IMR-90 (cell line): ENCODE measurements around the gene ZNF407. TPM values are rescaled to one million over a fixed set of nuclear protein-coding genes. Genes with fewer than 3 reads are reported as not detected.

Experiments
- ATAC-seq: fragments of 200-7000 bp; cut with Tn5 transposase; 2 replicates; pipeline ENCODE4 v1.9.1; 2020; ENCODE audit warnings: low read depth, mild to moderate bottlenecking, moderate library complexity
- BruUV-seq: library from RNA; stranded (reverse); fragments of 400-500 nt; replicated peaks from 2 replicates; lab custom pipeline; 2021; lab: Mats Ljungman, UMichigan
- CTCF ChIA-PET: fragments of 300-600 bp; formaldehyde crosslinking; extraction: SDS; loops from one replicate; lab custom pipeline; 2021; ENCODE audit warnings: antibody characterized with exemption; lab: Yijun Ruan, JAX
- POLR2A ChIA-PET: fragments of 300-600 bp; sonication (Branson Sonifier 250); formaldehyde crosslinking; loops from one replicate; lab custom pipeline; 2022; ENCODE audit warnings: antibody characterized with exemption; ENCODE audit not compliant: unreplicated experiment; lab: Charles Lee
- DNase-seq: peaks from one replicate; pipeline ENCODE4 v3.0.0; 2013
- H2AFZ ChIP-seq: replicated peaks from 2 replicates; pipeline ENCODE3; 2013; ENCODE audit warnings: low read length, mild to moderate bottlenecking; ENCODE audit not compliant: poor library complexity
- H2AK5ac ChIP-seq: 2 replicates; pipeline ENCODE4 v1.6.1; 2013; ENCODE audit warnings: low read depth, low read length, inconsistent platforms
- H2AK9ac ChIP-seq: replicated peaks from 2 replicates; pipeline ENCODE3; 2013; ENCODE audit warnings: mild to moderate bottlenecking, low read depth, low read length, moderate library complexity; ENCODE audit not compliant: poor library complexity
- H2BK120ac ChIP-seq: 2 replicates; pipeline ENCODE4 v1.6.1; 2013; ENCODE audit warnings: low read depth, low read length, inconsistent platforms
- H2BK15ac ChIP-seq: 3 replicates; pipeline ENCODE4 v1.6.1; 2013; ENCODE audit warnings: low read depth, low read length, inconsistent platforms
- H2BK20ac ChIP-seq: 2 replicates; pipeline ENCODE4 v1.6.1; 2013; ENCODE audit warnings: low read depth, mild to moderate bottlenecking, inconsistent platforms, low read length, moderate library complexity
- H2BK5ac ChIP-seq: 2 replicates; pipeline ENCODE4 v1.6.1; 2013; ENCODE audit warnings: mild to moderate bottlenecking, low read depth, low read length, inconsistent platforms; ENCODE audit not compliant: poor library complexity, severe bottlenecking
- H3K14ac ChIP-seq: replicated peaks from 2 replicates; pipeline ENCODE4 v1.6.1; 2013; ENCODE audit warnings: low read depth, low read length, inconsistent platforms
- H3K18ac ChIP-seq: 2 replicates; pipeline ENCODE4 v1.6.1; 2013; ENCODE audit warnings: low read depth, low read length, control low read depth
- H3K23ac ChIP-seq: 2 replicates; pipeline ENCODE4 v1.6.1; 2013; ENCODE audit warnings: low read depth, low read length, inconsistent platforms
- H3K27ac ChIP-seq: 2 replicates; pipeline ENCODE4 v1.5.1; 2013; ENCODE audit warnings: mild to moderate bottlenecking, control low read depth, low read length; ENCODE audit not compliant: insufficient read depth
- H3K27me3 ChIP-seq: 2 replicates; pipeline ENCODE4 v1.6.1; 2013; ENCODE audit warnings: low read length; ENCODE audit not compliant: control insufficient read depth, insufficient read depth
- H3K36me3 ChIP-seq: 2 replicates; pipeline ENCODE4 v1.6.1; 2013; ENCODE audit warnings: low read length, mixed read lengths; ENCODE audit not compliant: control insufficient read depth, insufficient read depth
- H3K4ac ChIP-seq: 2 replicates; pipeline ENCODE4 v1.6.1; 2013; ENCODE audit warnings: low read depth, low read length, inconsistent platforms
- H3K4me1 ChIP-seq: 2 replicates; pipeline ENCODE4 v1.6.1; 2013; ENCODE audit warnings: low read length, mixed read lengths; ENCODE audit not compliant: control insufficient read depth, insufficient read depth
- H3K4me2 ChIP-seq: 2 replicates; pipeline ENCODE4 v1.6.1; 2013; ENCODE audit warnings: low read depth, mild to moderate bottlenecking, control low read depth, low read length, moderate library complexity
- H3K4me3 ChIP-seq: 2 replicates; pipeline ENCODE4 v1.5.1; 2013; ENCODE audit warnings: low read depth, mild to moderate bottlenecking, control low read depth, low read length, moderate library complexity; ENCODE audit not compliant: insufficient read depth
- H3K56ac ChIP-seq: 2 replicates; pipeline ENCODE4 v1.6.1; 2013; ENCODE audit warnings: low read length, inconsistent platforms; ENCODE audit not compliant: insufficient read depth; ENCODE audit errors: extremely low read depth
- H3K79me1 ChIP-seq, 2 experiments: 2 replicates each; pipeline ENCODE4 v1.6.1; 2013; ENCODE audit warnings: low read length in 2 of 2, inconsistent platforms in 1 of 2, low read depth in 1 of 2
- H3K9ac ChIP-seq: 2 replicates; pipeline ENCODE4 v1.6.1; 2013; ENCODE audit warnings: low read depth, low read length, control low read depth
- H3K9me1 ChIP-seq: 2 replicates; pipeline ENCODE4 v1.6.1; 2013; ENCODE audit warnings: low read length, inconsistent platforms; ENCODE audit not compliant: insufficient read depth
- H3K9me3 ChIP-seq: 2 replicates; pipeline ENCODE4 v1.6.1; 2013; ENCODE audit warnings: low read length; ENCODE audit not compliant: control insufficient read depth, insufficient read depth
- H4K20me1 ChIP-seq: 2 replicates; pipeline ENCODE4 v1.6.1; 2013; ENCODE audit warnings: low read length, inconsistent platforms; ENCODE audit not compliant: insufficient read depth
- H4K5ac ChIP-seq: 2 replicates; pipeline ENCODE4 v1.6.1; 2013; ENCODE audit warnings: mild to moderate bottlenecking, low read depth, low read length, control low read depth
- H4K8ac ChIP-seq, 2 experiments: 2 replicates each; pipeline ENCODE4 v1.6.1; 2013; ENCODE audit warnings: low read depth in 2 of 2, low read length in 2 of 2, control low read depth in 1 of 2, inconsistent platforms in 1 of 2
- H4K91ac ChIP-seq: 2 replicates; pipeline ENCODE4 v1.6.1; 2013; ENCODE audit warnings: low read depth, low read length, inconsistent platforms; ENCODE audit not compliant: insufficient read depth
- BHLHE40 ChIP-seq: fragments of 150-350 bp; IDR thresholded peaks from 2 replicates; pipeline ENCODE4 v1.6.1; 2016; ENCODE audit warnings: mild to moderate bottlenecking, low read depth, low read length
- CEBPB ChIP-seq: IDR thresholded peaks from 2 replicates; pipeline ENCODE4 v1.6.1; 2012; ENCODE audit warnings: low read depth, low read length, improper control_type of control experiment
- CHD1 ChIP-seq: IDR thresholded peaks from 2 replicates; pipeline ENCODE4 v1.6.1; 2012; ENCODE audit warnings: low read depth, low read length, improper control_type of control experiment
- CTCF ChIP-seq: conservative IDR thresholded peaks from 2 replicates; pipeline ENCODE4 v1.5.1; 2012; ENCODE audit warnings: mild to moderate bottlenecking, low read depth, low read length, improper control_type of control experiment
- ELK1 ChIP-seq: fragments of 150-350 bp; IDR thresholded peaks from 2 replicates; pipeline ENCODE4 v1.6.1; 2016; ENCODE audit warnings: low read depth, mild to moderate bottlenecking, low read length, moderate library complexity, borderline replicate concordance
- FOS ChIP-seq: fragments of 150-350 bp; IDR thresholded peaks from 2 replicates; pipeline ENCODE4 v1.6.1; 2016; ENCODE audit warnings: low read depth, low read length
- MAFK ChIP-seq: IDR thresholded peaks from 2 replicates; pipeline ENCODE4 v1.6.1; 2012; ENCODE audit warnings: low read depth, low read length, improper control_type of control experiment
- MAZ ChIP-seq: IDR thresholded peaks from 2 replicates; pipeline ENCODE4 v1.6.1; 2012; ENCODE audit warnings: low read depth, mild to moderate bottlenecking, low read length, improper control_type of control experiment, moderate library complexity, borderline replicate concordance
- MXI1 ChIP-seq: IDR thresholded peaks from 2 replicates; pipeline ENCODE4 v1.6.1; 2012; ENCODE audit warnings: low read depth, mild to moderate bottlenecking, low read length, moderate library complexity, borderline replicate concordance
- NFE2L2 ChIP-seq: fragments of 150-350 bp; IDR thresholded peaks from 2 replicates; pipeline ENCODE4 v1.6.1; 2016; ENCODE audit warnings: low read depth, mild to moderate bottlenecking, low read length
- POLR2A ChIP-seq: IDR thresholded peaks from 2 replicates; pipeline ENCODE4 v1.6.1; 2012; ENCODE audit warnings: mild to moderate bottlenecking, low read depth, low read length
- RAD21 ChIP-seq: IDR thresholded peaks from 2 replicates; pipeline ENCODE4 v1.6.1; 2012; ENCODE audit warnings: low read length, improper control_type of control experiment
- RCOR1 ChIP-seq: IDR thresholded peaks from 2 replicates; pipeline ENCODE4 v1.6.1; 2012; ENCODE audit warnings: mild to moderate bottlenecking, low read length, improper control_type of control experiment; ENCODE audit not compliant: insufficient replicate concordance
- RFX5 ChIP-seq: IDR thresholded peaks from 2 replicates; pipeline ENCODE4 v1.8.0; 2012; ENCODE audit warnings: low read depth, mild to moderate bottlenecking, low read length, moderate library complexity
- SMC3 ChIP-seq: fragments of 150-350 bp; IDR thresholded peaks from 2 replicates; pipeline ENCODE4 v1.6.1; 2016; ENCODE audit warnings: low read depth, mild to moderate bottlenecking, antibody characterized with exemption, low read length, moderate library complexity
- USF2 ChIP-seq: fragments of 150-350 bp; IDR thresholded peaks from 2 replicates; pipeline ENCODE4 v1.6.1; 2017; ENCODE audit warnings: mild to moderate bottlenecking, antibody characterized with exemption, low read length, low read depth
- WGBS, 2 experiments: methylation state at CpG; one replicate each; pipeline versions ENCODE4 v1.1.5 to v1.1.7; 2013; ENCODE audit warnings: missing lambda C conversion rate in 2 of 2; ENCODE audit not compliant: insufficient read length in 1 of 2; ENCODE audit errors: extremely low coverage in 2 of 2; 5-methylcytosine and 5-hydroxymethylcytosine counted together
- dilution Hi-C: fragments of 300-500 bp; cut with HindIII; formaldehyde crosslinking; loops from one replicate; pipeline ENCODE4 v1.14.3; 2018; ENCODE audit warnings: low sequenced_read_pairs; ENCODE audit not compliant: unreplicated experiment
- in situ Hi-C: fragments of 300-500 bp; cut with MboI; formaldehyde crosslinking; loops from 3 replicates; pipeline ENCODE4 v1.14.3; 2019; ENCODE audit warnings: low sequenced_read_pairs, inconsistent platforms, mixed read lengths
- intact Hi-C: fragments of 100-400 bp; cut with micrococcal nuclease; formaldehyde crosslinking; loops from 2 replicates; pipeline ENCODE4 v1.10.0; 2022
- polyA plus RNA-seq, 3 experiments: library from polyadenylated mRNA; depleted of rRNA; stranded (reverse); fragments of >200 nt; gene quantifications; 2 replicates each; pipeline ENCODE4 v1.2.3, GENCODE V29; 2012; ENCODE audit warnings: low replicate concordance in 1 of 3
- total RNA-seq: library from RNA; depleted of rRNA; stranded (reverse); fragments of >200 nt; gene quantifications from 2 replicates; pipeline ENCODE4 v1.2.3, GENCODE V29; 2012

The ZNF407 gene
- total and polyA plus RNA-seq, 2 of the 4 experiments (the other 2 are of a cell fraction), result 3.1 to 20.1 TPM

GRCh38 chr18:75109819-75110218 is 512.1 kb downstream of the ZNF407 start:
- Histone ChIP-seq H3K27me3 (peaks cover 12% of the 10 kb centered on the region; the same call in 1 of the 2 replicates), H4K91ac (no peak overlapping the region), H3K56ac (no peak overlapping the region), H3K23ac (no peak overlapping the region), H3K18ac (no peak overlapping the region), H2AK5ac (no peak overlapping the region), H3K79me1 (no peaks in the 10 kb centered on the region), H4K20me1 (no peaks in the 10 kb centered on the region), H3K9me3 (no peaks in the 10 kb centered on the region), H2BK15ac (no peak overlapping the region), H2AK9ac (no peak overlapping the region), H3K9me1 (no peaks in the 10 kb centered on the region), H2BK5ac (no peak overlapping the region), H2BK120ac (no peak overlapping the region), H3K4me3 (no peak overlapping the region), H3K14ac (no peak overlapping the region), H4K8ac (no peak overlapping the region), H3K27ac (no peak overlapping the region), H4K5ac (no peak overlapping the region), H3K9ac (no peak overlapping the region), H2AFZ (no peak overlapping the region), H3K4ac (no peak overlapping the region), H3K36me3 (no peaks in the 10 kb centered on the region), H3K4me2 (no peak overlapping the region), H2BK20ac (no peak overlapping the region), H3K4me1 (no peaks in the 10 kb centered on the region)
- in situ Hi-C loops (no loop called here), intact Hi-C loops (loop anchor here (10.0 kb wide), 1 partner anchor 1235 kb away; no protein-coding TSS in a partner anchor), dilution Hi-C loops (no loop called here)
- ATAC-seq (no peak), DNase-seq (no peak)
- 86% methylated on average over 3 of the region's 10 CpGs; no CpG with 5 or more reads in 1 of the 2 experiments for WGBS, 2 experiments
- BruUV-seq, result no TSS peak
- ChIA-PET POLR2A (no interaction called here), CTCF (no interaction called here)
- no peak for TF ChIP-seq NFE2L2
- TF ChIP-seq USF2, result no peak
- TF ChIP-seq RCOR1, result no peak
- no peak for TF ChIP-seq MXI1
- TF ChIP-seq CTCF, result no peak
- no peak for TF ChIP-seq MAZ
- no peak for TF ChIP-seq BHLHE40
- TF ChIP-seq POLR2A, result no peak
- TF ChIP-seq FOS, result no peak
- no peak for TF ChIP-seq ELK1
- TF ChIP-seq RFX5, result no peak
- TF ChIP-seq CHD1, result no peak
- TF ChIP-seq MAFK, result no peak
- no peak for TF ChIP-seq SMC3
- TF ChIP-seq CEBPB, result no peak
- TF ChIP-seq RAD21, result no peak
